ENCODE data around the gene SLC12A3.
"Not testable (repeated sequence)": the region's sequence is repeated elsewhere in the genome, so short reads cannot be mapped to it uniquely, and the experiment has no call there.

SLC12A3 gene

DNA sequence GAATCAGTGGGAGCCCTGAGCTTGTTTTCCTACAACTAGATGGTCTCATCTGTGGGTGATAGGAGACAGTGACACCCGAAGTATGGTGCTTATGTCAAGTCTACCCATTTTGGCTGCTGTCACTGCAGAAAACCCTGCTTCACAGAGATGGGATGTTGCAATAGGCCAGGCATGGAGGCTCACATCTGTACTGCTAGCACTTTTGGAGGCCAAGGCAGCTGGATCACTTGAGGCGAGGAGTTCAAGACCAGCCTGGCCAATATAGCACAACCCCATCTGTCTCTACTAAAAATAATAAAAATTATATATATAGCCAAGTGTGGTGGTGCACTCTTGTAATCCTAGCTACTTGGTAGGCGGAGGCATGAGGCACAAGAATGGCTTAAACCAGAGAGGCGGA is 64.6 kb downstream of the SLC12A3 start:
- no peak for DNase-seq

DNA sequence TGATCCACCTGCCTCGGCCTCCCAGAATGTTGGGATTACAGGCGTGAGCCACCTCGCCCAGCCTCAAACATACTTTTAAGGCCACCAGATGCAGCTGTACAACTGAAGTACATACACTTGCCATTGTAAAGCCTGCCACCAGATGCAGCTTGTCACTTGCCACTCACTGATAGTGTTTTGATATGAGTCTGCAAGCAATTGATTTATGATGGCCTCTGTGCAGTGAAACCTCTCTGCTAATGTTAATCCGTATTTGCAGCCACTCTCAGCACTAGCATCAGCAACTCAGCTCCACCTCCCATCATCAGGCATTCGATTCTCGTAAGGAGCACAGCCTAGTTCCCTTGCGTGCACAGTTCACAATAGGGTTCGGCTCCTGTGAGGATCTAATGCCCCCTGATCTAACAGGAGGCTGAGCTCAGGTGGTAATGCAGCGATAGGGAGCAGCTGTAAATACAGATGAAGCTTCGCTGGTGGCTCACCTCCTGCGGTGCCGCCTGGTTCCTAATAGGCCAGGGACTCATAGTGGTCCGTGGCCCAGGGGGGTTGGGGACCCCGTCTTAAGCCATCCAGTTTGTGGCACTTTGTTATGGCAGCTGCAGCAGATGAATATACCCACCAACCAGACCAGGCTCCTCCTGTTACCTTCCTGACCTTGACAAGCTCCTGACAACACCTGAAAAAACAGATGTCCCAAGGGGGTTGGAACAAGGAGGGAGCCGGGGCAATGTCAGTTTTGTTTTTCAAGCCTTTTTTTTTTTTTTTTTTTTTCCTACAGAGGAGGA is 65.7 kb downstream of the SLC12A3 start:
- DNase-seq = no peak

DNA sequence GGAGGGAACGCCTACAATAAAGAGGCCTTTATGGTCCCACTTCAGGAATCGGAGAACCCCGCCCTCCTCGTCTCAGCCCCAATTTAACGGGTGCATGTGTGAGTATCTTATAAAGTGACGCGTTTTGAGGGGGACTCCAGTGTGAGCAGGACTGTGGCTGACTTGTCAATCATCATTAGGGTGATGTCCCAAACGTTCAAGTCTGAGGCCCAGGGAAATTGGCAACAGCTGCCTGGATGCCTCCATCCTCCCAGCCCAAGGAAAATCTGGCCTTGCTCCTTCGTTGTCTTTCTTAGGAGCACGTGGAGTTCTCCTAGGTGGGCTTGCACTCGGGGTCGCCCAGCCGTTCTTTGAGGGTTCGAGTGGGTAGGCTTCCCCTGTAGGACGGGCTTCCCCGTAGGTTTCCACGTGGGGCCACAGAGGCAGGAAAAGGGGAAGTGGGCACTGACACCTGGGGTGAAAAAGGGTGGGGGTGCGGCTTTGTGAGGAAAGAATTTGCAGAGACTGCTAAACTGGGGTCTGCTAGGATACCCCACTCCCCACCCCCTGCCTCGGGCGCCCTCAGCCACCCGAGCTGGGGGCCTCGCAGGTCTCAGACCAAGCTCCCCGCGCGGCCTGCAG is 66.4 kb downstream of the SLC12A3 start:
- DNase-seq = no peak

DNA sequence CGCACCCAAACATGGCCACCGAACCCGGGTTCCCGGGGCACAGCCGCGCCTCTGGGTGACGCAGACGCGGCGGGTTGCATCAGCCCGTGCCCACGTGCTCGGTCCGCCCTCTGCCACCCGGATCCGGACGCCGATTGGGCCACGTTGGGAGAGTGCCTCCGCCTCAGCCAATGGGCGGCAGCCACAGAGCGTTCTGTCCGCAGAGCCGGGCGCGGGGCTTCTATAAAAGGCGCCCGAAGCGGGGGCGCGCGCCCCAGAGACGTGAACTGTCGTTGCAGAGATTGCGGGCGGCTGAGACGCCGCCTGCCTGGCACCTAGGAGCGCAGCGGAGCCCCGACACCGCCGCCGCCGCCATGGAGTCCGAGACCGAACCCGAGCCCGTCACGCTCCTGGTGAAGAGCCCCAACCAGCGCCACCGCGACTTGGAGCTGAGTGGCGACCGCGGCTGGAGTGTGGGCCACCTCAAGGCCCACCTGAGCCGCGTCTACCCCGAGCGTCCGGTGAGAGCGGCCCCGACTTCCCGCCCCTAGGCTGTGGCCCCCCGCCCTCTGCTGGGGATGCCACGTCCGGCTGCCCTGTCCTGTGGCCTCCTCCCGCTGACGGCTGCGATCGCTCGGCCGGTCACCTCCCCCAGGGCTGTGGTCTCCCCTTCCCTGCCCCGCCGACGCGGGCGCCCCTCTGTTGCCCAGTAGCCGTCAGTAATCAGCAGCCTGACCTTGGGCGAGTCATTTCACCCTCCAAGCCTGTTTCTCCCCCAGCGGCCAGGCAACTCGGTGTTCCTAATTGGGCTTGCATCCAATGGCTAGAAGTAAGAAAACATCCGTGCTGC is 67.1 kb downstream of the SLC12A3 start, which contains the start of gene HERPUD1:
Gene HERPUD1, plus strand, starts transcription at position 251 of the 829 bp plus-strand sequence. Its CDS starts 103 bp downstream, at position 354.
- DNase-seq = peak; percentile 87 to 93

DNA sequence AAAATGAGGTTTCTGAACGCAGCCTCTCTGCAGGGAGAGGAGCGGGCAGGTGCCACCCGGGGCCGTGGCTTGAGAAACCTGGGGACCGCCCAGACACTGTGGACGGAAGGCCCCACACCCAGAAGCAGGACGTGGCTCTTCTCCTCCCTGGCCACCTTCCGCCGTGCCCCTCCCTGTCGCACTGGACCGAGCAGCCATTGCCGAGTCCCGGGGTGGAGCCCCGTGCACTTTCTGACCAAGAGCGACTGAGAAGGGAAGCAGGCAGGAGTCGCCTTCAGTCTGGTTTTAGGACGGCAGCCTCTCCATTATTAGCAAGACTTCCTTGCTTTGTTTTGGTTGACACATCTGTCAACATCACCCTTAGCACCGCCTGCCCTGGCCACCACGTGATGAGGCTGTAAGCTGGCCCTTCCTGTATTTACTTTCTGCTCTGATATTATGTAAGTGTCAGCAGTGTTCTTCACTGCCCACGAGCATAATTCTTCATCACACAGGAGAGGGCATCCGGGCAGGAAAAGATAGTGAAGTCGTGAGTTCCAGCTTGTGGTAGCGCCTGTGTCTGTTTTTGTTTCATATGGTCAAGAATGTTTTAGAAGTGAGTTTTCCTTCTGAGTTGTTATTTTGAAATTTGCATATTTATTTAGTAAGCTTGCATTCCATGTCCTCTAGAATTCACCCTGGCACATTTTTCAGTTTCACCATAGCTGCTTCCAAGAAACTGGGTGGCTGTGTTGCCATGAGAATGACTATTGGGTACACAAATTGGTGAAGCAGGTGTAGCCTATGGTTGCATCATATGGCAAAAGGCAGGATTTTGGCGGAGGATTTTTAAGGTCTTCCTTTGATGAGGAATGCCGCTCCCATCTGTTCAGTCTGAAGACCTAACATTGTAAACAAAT is 68.0 kb downstream of the SLC12A3 start:
- no peak for DNase-seq

DNA sequence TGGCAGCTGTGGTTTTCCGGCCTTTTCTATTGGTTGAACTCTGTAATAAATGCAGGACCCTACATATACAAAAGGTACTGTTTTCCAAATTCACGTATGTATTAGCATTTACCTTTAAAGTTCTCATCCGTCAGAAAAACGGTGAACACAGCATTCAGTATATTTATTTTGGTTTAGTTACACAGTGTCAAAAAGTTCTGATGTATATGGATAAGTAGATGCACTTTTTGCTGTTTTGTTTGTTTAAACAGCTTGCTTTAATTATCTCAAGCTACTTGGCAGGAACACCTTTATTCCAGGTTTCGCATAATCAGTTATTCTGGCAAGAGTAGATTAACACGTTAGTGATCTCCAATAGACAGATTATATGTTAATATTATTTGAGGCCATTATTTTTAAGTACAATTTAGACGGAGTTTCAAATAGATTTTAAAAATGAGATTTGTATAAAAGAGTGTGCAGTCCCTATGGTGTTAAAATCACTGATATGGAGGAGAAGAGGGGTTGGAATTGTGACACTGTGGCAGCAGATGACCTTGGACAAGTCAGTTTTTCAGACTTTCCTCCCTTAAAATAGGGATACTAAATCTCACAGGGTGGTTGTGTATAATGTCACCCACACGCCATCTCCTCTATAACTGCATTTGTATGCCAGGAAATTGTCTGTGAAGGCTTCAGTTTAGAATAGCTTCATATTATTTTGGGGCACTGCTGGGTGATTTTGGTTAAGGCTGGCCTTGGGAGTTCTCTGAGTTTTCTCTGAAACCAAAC is 69.0 kb downstream of the SLC12A3 start:
- no peak for DNase-seq

DNA sequence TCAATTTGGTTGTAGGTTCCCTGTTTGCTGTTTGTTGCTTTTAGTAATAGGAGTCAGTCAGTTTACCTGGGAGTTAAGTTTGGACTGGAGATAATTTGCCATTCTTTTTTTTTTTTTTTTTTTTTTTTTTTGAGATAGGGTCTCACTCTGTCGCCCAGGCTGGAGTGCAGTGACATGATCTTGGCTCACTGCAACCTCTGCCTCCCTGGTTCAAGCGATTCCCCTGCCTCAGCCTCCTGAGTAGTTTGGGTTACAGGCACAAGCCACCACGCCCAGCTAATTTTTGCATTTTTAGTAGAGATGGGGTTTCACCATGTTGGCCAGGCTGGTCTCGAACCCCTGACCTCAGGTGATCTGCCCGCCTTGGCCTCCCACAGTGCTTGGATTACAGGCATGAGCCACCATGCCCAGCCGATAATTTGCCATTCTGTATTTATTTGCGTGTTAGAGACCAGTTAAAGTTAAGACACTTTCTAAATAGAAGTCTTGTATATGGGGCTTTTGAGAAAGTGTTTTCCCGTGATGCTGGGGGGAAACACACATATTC is 69.7 kb downstream of the SLC12A3 start:
- not testable (repeated sequence) for DNase-seq

DNA sequence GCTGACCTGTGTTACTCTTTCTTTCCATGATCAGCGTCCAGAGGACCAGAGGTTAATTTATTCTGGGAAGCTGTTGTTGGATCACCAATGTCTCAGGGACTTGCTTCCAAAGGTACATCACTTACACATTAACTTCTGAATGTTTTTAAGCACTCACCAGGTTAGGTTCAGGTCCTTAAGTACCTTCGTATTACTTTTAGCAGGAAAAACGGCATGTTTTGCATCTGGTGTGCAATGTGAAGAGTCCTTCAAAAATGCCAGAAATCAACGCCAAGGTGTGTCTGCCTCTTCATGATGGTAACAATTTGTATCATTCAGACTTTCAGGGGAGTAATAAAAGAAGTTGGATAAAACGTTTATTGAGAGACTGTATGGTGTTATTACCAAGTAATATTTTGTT is 70.2 kb downstream of the SLC12A3 start:
- no peak for DNase-seq

DNA sequence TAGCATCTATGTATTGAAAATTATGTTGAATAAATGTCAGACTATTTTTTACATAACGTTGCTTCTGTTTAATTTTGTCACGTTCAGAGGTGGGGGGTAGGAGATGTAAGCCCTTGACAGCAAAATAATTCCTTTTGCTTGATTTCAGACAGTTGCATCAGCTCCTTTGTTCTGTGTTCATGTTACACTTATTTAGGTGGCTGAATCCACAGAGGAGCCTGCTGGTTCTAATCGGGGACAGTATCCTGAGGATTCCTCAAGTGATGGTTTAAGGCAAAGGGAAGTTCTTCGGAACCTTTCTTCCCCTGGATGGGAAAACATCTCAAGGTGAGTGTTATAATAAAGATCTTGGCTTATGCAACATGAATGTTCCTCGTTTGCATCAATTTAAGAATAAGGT is 71.5 kb downstream of the SLC12A3 start:
- peak in 1 of 2 experiments; percentile 74 for DNase-seq

DNA sequence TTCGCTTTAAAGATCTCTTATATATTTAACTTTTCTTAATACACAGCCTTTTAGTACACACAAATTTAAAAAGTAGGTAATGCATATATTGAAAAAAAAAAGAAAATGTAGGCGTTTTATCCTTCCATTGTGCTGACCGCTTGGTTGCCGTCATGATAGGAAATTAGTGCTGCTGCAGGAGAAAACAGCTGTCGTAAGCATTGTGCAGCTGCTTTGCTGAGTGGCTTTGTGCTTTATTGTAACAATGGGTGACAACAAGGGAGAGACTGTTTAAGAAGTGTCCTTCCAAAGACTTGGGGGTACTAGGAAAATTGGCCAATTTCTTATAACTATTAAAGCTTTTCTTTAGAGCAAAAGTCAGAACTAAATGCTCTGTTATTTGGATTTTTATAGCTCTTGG is 71.9 kb downstream of the SLC12A3 start:
- DNase-seq = no peak

DNA sequence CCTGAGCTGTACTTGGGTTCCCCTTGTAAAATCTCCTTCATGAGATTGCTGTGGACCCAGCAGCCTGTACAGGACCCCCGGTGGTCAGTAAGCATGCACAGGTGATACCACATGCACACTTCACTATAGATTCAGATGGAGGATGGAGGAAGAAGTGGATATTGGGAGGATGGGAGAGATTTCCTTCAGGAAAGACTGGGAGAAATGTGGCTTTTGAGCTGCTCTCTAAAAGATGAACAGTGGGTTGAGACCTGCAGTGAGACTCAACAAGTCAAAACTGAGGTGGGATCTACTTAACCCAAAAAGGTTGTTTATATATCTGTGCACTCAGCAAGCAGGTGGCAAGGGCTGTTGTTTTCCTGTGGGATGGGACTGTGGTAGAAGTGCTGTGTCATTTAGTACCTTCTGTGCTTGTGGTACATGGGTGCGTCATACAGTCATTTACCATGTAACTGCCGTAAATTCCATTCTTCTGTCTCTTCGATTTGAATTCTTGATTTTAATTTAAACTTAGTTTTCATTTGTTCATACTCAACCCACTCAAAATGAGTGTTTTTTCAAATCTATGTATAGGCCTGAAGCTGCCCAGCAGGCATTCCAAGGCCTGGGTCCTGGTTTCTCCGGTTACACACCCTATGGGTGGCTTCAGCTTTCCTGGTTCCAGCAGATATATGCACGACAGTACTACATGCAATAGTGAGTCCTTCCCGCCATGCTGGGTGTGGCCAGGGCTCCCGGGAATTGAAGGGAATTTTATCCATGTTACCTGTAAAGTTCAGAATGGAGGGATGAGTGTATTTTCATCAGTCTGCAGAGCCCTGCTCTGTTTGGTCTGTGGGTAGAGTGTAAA is 73.9 kb downstream of the SLC12A3 start:
- no peak for DNase-seq

DNA sequence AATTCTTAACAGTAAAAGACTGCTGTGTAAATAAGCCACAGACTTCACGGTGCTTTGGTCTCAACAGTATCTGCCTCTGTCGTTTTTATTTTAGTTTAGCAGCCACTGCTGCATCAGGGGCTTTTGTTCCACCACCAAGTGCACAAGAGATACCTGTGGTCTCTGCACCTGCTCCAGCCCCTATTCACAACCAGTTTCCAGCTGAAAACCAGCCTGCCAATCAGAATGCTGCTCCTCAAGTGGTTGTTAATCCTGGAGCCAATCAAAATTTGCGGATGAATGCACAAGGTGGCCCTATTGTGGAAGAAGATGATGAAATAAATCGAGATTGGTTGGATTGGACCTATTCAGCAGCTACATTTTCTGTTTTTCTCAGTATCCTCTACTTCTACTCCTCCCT is 74.8 kb downstream of the SLC12A3 start:
- DNase-seq = no peak

DNA sequence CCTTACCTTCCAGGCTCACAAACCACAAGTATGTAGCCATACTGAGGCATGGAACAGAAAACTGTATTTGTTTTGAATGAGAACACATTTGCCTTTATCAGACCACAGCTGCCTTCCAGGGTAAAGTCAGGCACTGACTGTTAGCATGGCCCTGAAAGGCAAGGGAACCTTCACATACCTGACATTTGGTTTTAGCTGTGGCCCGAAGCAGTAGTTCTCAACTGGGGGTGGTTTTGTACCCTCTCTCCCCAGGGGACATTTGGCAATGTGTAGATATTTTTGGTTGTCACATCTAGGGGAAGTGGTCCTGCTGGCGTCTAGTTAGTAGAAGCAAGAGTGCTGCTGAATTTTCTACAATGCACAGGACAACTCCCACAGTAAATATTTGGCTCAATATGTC is 76.1 kb downstream of the SLC12A3 start:
- DNase-seq = no peak

DNA sequence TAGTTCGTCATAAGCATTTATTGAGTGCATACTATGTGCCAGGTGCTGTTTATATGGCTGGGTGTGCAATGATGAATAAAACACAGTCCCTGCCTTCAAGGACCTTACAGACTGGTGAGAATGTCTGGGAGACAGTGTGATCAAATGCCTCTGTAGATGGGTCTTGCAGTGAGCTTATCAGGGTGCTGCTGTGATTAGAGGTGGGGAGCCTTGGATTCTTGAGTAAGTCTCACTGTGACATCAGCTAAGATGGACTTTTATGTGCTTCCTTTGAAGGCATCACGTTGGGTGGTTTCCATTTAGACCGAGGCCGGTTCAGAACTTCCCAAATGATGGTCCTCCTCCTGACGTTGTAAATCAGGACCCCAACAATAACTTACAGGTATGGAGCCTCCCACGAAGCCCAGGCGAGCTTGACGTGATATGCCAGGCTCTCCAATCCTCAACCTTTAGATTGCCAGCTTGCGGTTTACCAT is 76.9 kb downstream of the SLC12A3 start:
- DNase-seq = no peak

DNA sequence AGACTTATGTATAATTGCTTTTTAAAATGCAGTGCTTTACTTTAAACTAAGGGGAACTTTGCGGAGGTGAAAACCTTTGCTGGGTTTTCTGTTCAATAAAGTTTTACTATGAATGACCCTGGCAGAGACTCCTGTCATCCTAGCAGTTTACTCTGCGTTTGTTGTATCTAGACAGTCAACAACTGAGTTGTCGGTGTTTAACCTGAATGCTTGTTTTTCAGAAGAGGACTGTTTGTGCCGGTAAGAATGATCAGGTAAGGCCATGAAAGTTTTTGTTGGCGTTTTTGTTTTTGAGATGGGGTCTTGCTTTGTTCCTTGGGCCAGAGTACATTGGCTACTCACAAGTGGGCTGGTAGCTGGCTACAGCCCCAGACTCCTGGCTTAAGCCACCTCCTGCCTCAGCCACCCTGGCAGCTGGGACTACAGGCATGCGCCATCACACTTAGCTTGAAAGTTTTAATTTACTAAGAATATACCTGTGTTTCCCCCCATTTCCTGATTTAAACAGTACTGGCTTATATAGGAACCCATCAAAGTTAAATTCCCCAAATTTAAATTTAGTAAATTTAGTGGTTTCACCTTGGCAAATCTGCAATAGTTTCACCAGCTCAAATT is 78.9 kb downstream of the SLC12A3 start:
- no peak for DNase-seq

DNA sequence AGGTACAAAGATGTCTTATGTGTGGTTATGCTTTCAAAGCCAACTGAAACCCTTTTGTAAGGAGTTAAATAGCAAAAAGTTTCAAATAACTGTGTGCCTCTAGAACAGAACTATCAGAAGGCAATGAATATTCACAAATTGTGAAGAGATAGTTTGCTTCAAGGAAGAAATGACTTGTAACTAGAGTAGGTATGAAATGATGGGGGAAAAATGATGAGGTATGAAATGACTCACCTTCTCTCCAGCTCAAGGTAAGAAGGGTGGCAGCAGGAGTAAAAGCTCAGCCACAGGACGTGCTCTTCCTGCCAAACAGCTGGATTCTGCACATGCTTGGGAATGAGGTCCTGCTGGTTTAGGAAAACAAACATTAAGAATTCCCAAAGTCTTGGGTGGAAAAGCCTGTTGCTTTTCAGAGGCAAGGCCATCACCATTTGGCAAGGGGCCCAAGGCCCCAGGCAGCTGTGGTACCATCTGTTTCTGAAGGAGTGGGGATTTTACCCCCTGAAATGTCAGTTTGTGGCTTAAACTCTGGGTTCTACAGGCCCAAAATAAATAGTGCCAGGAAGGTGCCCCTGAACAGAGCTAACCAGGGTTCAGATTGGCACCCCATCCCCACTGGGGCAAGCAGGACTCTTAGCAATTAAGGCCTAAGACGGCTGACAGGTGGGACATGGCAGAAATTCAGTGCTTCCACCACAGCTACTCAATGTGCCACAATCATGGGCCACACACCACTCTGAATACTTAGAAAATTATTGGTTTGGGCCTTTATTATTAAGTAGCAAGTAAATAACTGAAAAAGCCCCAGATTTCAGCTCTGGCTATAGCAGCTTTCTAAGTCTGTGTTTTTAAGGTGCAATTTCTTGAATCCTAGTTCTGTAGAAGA is 80.2 kb downstream of the SLC12A3 start:
- DNase-seq = no peak

DNA sequence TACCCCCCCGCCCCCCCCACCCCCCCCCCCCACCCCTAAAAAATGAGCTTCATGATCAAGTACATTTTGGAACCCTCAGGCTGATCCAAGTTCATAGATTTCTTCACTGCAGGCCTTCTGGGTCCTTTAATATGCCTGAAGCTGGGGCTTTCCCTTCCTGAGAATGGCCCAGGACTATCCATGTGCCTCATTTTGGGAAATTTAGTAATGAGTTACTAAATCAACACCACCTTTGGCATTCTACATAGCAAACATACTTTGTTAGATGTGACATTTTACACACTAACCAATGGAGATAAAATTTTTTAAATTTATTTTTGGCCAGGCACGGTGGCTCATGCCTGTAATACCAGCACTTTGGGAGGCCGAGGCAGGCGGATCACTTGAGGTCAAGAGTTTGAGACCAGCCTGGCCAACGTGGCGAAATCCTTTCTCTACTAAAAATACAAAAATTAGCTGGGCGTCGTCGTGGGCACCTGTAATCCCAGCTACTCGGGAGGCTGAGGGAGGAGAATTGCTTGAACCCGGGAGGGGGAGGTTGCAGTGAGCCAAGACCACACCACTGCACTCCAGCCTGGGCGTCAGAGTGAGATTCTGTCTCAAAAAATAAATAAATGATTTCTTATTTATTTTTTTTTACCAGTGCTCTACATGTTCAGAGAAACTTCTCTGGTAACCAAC is 81.0 kb downstream of the SLC12A3 start:
- no peak for DNase-seq
